Activated naive CD4-positive, alpha-beta T cell treated with anti-CD3 and anti-CD28 coated beads, Interleukin-2, amount 10 ng/mL, durations not matched to agents 7 days and 5 days (primary cell): ENCODE data around the gene ANKRD63.

Source experiments
- CTCF ChIA-PET: fragments of 350-600 bp; sonication (Branson Sonifier 250); formaldehyde crosslinking; loops from one replicate; lab custom pipeline; 2021; ENCODE audit warnings: antibody characterized with exemption; lab: Charles Lee
- DNase-seq: peaks from one replicate; pipeline ENCODE4 v3.0.0-alpha.2; 2020
- H3K27ac Mint-ChIP-seq: one replicate; pipeline ENCODE4 v1.8.0; 2021; ENCODE audit warnings: mild to moderate bottlenecking, moderate library complexity, mixed read lengths
- H3K27me3 Mint-ChIP-seq: one replicate; pipeline ENCODE4 v1.8.0; 2021; ENCODE audit warnings: mild to moderate bottlenecking, mixed read lengths
- H3K36me3 Mint-ChIP-seq: one replicate; pipeline ENCODE4 v1.8.0; 2021; ENCODE audit warnings: mixed read lengths
- H3K4me1 Mint-ChIP-seq: one replicate; pipeline ENCODE4 v1.8.0; 2021; ENCODE audit warnings: mixed read lengths
- H3K4me3 Mint-ChIP-seq: one replicate; pipeline ENCODE4 v1.8.0; 2021; ENCODE audit warnings: mild to moderate bottlenecking, moderate library complexity, mixed read lengths
- H3K9me3 Mint-ChIP-seq: one replicate; pipeline ENCODE4 v1.8.0; 2021; ENCODE audit warnings: mixed read lengths

The ANKRD63 gene

DNA sequence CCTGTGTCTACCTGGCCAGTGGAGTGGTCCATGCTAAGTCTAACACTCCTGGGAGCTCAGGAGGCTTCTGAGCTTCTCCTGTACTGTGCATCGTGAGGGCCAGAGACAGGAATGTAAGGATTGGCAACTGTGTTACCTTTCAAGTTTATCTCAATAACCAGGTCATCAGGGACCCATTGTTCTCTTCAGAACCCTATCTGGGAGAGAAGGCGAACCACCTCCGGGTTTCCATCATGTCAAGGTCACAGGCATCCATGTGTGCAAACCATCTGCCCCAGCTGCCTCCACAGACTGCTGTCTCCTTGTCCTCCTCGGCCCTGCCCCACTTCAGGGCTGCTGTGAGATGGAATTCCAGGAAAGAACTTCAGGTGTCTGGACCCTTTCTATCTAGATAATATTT is 5.9 kb downstream of the ANKRD63 start:
- no peak for DNase-seq
- CTCF ChIA-PET: interaction anchor here (0.6 to 10.8 kb wide), 7 partner anchors 13 to 247 kb away, joined by 3 to 401 read pairs (median 35); partner anchors contain the start of genes CCDC9B and PLCB2
- H3K27ac Mint-ChIP-seq: no peak overlapping the region

DNA sequence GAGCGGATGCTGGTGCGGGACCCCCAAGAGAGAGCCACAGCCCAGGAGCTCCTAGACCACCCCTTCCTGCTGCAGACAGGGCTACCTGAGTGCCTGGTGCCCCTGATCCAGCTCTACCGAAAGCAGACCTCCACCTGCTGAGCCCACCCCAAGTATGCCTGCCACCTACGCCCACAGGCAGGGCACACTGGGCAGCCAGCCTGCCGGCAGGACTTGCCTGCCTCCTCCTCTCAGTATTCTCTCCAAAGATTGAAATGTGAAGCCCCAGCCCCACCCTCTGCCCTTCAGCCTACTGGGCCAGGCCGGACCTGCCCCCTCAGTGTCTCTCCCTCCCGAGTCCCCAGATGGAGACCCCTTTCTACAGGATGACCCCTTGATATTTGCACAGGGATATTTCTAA is 6.9 kb downstream of the ANKRD63 start:
- H3K4me1 Mint-ChIP-seq: peaks cover 4% of the 10 kb centered on the region
- DNase-seq: no peak
- CTCF ChIA-PET: interaction anchor here (1.1 to 10.8 kb wide), 5 partner anchors 33 to 230 kb away, joined by 3 to 401 read pairs (median 172); partner anchors contain the start of genes CCDC9B and PLCB2
- no peak overlapping the region for H3K4me3 Mint-ChIP-seq
- H3K36me3 Mint-ChIP-seq: no peaks in the 10 kb centered on the region
- no peaks in the 10 kb centered on the region for H3K9me3 Mint-ChIP-seq
- peak overlapping the region; percentile 28 for H3K27ac Mint-ChIP-seq
- peaks cover 64% of the 10 kb centered on the region for H3K27me3 Mint-ChIP-seq

More for the DNA sequence above, 5.9 kb downstream of the ANKRD63 start:
- no peaks in the 10 kb centered on the region for H3K9me3 Mint-ChIP-seq
- no peak overlapping the region for H3K4me3 Mint-ChIP-seq
- no peaks in the 10 kb centered on the region for H3K36me3 Mint-ChIP-seq
- H3K27me3 Mint-ChIP-seq: peaks cover 71% of the 10 kb centered on the region
- H3K4me1 Mint-ChIP-seq: peaks cover 7% of the 10 kb centered on the region

DNA sequence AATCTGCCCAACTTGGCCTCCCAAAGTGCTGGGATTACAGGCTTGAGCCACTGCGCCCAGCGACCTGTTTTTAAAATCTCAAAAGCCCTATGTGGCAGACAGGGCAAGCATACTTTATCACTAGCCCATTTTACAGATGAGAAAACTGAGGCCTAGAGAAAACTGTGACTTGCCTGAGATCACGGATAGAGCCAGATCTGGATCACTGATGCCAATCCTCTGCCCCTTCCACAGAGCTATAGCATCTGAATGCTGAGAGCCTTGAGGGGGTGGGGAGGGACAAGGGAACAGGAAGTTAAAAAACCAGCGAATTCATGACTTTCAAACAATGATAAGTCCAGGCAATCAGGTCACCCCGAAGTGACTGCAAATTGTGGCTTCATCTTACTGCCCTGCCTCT is 7.3 kb downstream of the ANKRD63 start:
- H3K27ac Mint-ChIP-seq: no peak overlapping the region

GRCh38 chr15:40274350-40275274 is 8.3 kb downstream of the ANKRD63 start:
- Mint-ChIP-seq H3K9me3 (no peaks in the 10 kb centered on the region), H3K36me3 (no peaks in the 10 kb centered on the region), H3K27me3 (peaks cover 59% of the 10 kb centered on the region)

More for the DNA sequence above, 7.3 kb downstream of the ANKRD63 start:
- no peak for DNase-seq
- Mint-ChIP-seq H3K36me3 (no peaks in the 10 kb centered on the region), H3K9me3 (no peaks in the 10 kb centered on the region), H3K4me1 (peaks cover 4% of the 10 kb centered on the region), H3K27me3 (peaks cover 62% of the 10 kb centered on the region), H3K4me3 (no peak overlapping the region)
- CTCF ChIA-PET: interaction anchor here (1.1 to 10.8 kb wide), 6 partner anchors 10 to 230 kb away, joined by 3 to 401 read pairs (median 137); partner anchors contain the start of genes CCDC9B and PLCB2

GRCh38 chr15:40273428-40273827 is 9.4 kb downstream of the ANKRD63 start:
- DNase-seq: no peak
- H3K27me3 Mint-ChIP-seq: peaks cover 47% of the 10 kb centered on the region
- H3K4me1 Mint-ChIP-seq: peaks cover 4% of the 10 kb centered on the region
- H3K27ac Mint-ChIP-seq: no peak overlapping the region
- CTCF ChIA-PET: interaction anchor here (0.5 to 10.8 kb wide), 34 partner anchors 10 to 850 kb away, joined by 3 to 401 read pairs (median 8); partner anchors contain the start of genes CCDC9B, PAK6, PLCB2 and SRP14
- no peaks in the 10 kb centered on the region for H3K9me3 Mint-ChIP-seq
- no peaks in the 10 kb centered on the region for H3K36me3 Mint-ChIP-seq
- no peak overlapping the region for H3K4me3 Mint-ChIP-seq

More at GRCh38 chr15:40274350-40275274, 8.3 kb downstream of the ANKRD63 start:
- Mint-ChIP-seq H3K4me1 (peaks cover 5% of the 10 kb centered on the region), H3K4me3 (no peak overlapping the region), H3K27ac (peak overlapping the region; percentile 72)
- DNase-seq: peak; percentile 90
- CTCF ChIA-PET: interaction anchor here (0.6 to 10.8 kb wide), 51 partner anchors 9 to 644 kb away, joined by 3 to 401 read pairs (median 4); partner anchors contain the start of genes ANKRD63, CCDC9B, PAK6 and PLCB2

DNA sequence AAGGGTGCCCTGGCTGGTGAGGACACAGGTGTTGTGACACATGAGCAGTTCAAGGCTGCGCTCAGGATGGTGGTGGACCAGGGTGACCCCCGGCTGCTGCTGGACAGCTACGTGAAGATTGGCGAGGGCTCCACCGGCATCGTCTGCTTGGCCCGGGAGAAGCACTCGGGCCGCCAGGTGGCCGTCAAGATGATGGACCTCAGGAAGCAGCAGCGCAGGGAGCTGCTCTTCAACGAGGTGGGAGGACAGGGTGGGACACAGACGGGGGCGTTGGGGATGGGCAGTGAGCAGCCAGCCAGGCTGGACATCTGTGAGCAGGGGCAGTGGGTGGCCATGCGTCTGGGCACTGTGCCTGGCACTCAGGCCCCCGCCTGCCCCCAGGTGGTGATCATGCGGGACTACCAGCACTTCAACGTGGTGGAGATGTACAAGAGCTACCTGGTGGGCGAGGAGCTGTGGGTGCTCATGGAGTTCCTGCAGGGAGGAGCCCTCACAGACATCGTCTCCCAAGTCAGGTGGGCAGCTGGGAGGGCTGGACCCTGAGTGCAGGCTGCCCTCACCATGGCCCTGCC is 10.3 kb downstream of the ANKRD63 start:
- Mint-ChIP-seq H3K36me3 (no peaks in the 10 kb centered on the region), H3K4me3 (no peak overlapping the region), H3K27ac (no peak overlapping the region), H3K4me1 (peaks cover 4% of the 10 kb centered on the region), H3K27me3 (peaks cover 43% of the 10 kb centered on the region), H3K9me3 (no peaks in the 10 kb centered on the region)
- CTCF ChIA-PET: interaction anchor here (0.5 to 10.8 kb wide), 16 partner anchors 9 to 235 kb away, joined by 3 to 401 read pairs (median 8); partner anchors contain the start of genes CCDC9B, PLCB2 and SRP14
- DNase-seq: no peak

GRCh38 chr15:40271685-40272484 is 11.0 kb downstream of the ANKRD63 start:
- Mint-ChIP-seq H3K4me3 (no peak overlapping the region), H3K27me3 (peaks cover 41% of the 10 kb centered on the region), H3K27ac (no peak overlapping the region), H3K9me3 (no peaks in the 10 kb centered on the region), H3K36me3 (no peaks in the 10 kb centered on the region), H3K4me1 (peaks cover 2% of the 10 kb centered on the region)
- DNase-seq: no peak
- CTCF ChIA-PET: interaction anchor here (0.5 to 10.8 kb wide), 8 partner anchors 17 to 226 kb away, joined by 3 to 401 read pairs (median 57); partner anchors contain the start of genes CCDC9B and PLCB2

- no peaks in the 10 kb centered on the region for H3K9me3 Mint-ChIP-seq
Measured at GRCh38 chr15:40270246-40270995, 12.4 kb downstream of the ANKRD63 start.

GRCh38 chr15:40269604-40270003 is 13.3 kb downstream of the ANKRD63 start:
- H3K4me3 Mint-ChIP-seq: no peak overlapping the region
- CTCF ChIA-PET: interaction anchor here (1.1 to 7.7 kb wide), 4 partner anchors 10 to 224 kb away, joined by 3 to 172 read pairs (median 14); no protein-coding TSS in a partner anchor
- H3K36me3 Mint-ChIP-seq: no peaks in the 10 kb centered on the region
- no peak for DNase-seq
- H3K9me3 Mint-ChIP-seq: no peaks in the 10 kb centered on the region
- H3K27ac Mint-ChIP-seq: no peak overlapping the region
- H3K27me3 Mint-ChIP-seq: peaks cover 30% of the 10 kb centered on the region
- H3K4me1 Mint-ChIP-seq: peaks cover 2% of the 10 kb centered on the region

More at GRCh38 chr15:40270246-40270995, 12.4 kb downstream of the ANKRD63 start:
- no peaks in the 10 kb centered on the region for H3K36me3 Mint-ChIP-seq
- CTCF ChIA-PET: interaction anchor here (1.1 to 10.8 kb wide), 5 partner anchors 9 to 224 kb away, joined by 3 to 401 read pairs (median 24); partner anchors contain the start of gene PLCB2
- H3K27me3 Mint-ChIP-seq: peaks cover 31% of the 10 kb centered on the region
- H3K27ac Mint-ChIP-seq: no peak overlapping the region
- DNase-seq: no peak
- no peak overlapping the region for H3K4me3 Mint-ChIP-seq
- H3K4me1 Mint-ChIP-seq: peaks cover 2% of the 10 kb centered on the region

DNA sequence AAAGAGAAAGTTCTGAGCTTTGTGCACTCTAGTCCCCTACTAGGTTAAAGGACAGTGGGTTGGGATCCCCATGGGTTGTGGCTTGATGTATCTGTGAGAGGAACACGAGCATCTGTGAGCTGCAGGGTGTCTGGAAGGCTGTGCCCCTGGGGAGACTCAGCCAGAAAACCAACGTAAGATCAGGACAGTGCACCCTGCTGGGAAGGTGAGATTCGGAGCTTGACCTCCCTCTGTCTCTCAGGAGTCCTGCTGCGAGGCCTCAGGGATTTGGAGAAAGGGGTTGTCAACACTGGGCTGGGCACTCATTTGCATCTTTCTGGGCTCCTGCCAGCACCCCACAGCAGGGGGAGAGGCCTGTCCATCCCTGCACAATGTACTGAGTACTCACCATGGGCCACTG is 15.2 kb downstream of the ANKRD63 start:
- peaks cover 33% of the 10 kb centered on the region for H3K27me3 Mint-ChIP-seq
- no peak for DNase-seq
- CTCF ChIA-PET: interaction anchor here (0.8 to 4.2 kb wide), 4 partner anchors 12 to 227 kb away, joined by 3 to 24 read pairs (median 6); no protein-coding TSS in a partner anchor
- no peak overlapping the region for H3K27ac Mint-ChIP-seq
- H3K4me3 Mint-ChIP-seq: no peak overlapping the region
- no peaks in the 10 kb centered on the region for H3K36me3 Mint-ChIP-seq
- H3K4me1 Mint-ChIP-seq: peaks cover 2% of the 10 kb centered on the region
- no peaks in the 10 kb centered on the region for H3K9me3 Mint-ChIP-seq

DNA sequence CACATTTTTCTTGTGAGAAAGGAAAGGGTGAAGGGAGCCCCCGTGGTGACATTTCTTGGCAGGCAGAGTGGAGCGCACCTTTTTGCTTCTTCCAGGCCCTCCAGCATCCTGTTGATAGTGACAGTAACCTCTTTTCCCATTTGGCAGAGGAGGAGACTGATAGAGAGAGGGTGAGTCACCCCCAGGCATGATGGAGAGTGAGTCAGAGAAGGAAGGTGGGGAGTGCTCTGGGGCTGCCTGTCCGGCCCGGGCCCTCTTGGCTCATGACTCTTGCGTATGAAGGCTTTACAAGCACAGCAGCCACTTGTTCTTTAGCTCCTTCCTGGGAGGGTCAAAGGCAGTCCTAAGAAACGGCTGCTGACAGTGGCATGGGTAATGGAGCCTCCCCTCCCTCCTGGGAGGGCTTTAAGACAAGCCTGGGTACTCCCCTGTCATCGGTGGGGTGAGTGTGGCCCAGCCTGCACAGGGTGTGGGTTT is 16.0 kb downstream of the ANKRD63 start:
- H3K4me1 Mint-ChIP-seq: peaks cover 2% of the 10 kb centered on the region
- CTCF ChIA-PET: interaction anchor here (0.8 to 2.5 kb wide), 4 partner anchors 12 to 221 kb away, joined by 3 to 7 read pairs (median 4); no protein-coding TSS in a partner anchor

DNA sequence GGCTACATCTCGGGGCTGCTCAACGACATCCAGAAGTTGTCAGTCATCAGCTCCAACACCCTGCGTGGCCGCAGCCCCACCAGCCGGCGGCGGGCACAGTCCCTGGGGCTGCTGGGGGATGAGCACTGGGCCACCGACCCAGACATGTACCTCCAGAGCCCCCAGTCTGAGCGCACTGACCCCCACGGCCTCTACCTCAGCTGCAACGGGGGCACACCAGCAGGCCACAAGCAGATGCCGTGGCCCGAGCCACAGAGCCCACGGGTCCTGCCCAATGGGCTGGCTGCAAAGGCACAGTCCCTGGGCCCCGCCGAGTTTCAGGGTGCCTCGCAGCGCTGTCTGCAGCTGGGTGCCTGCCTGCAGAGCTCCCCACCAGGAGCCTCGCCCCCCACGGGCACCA is 17.0 kb downstream of the ANKRD63 start:
- no peak overlapping the region for H3K27ac Mint-ChIP-seq
- H3K36me3 Mint-ChIP-seq: no peaks in the 10 kb centered on the region
- H3K9me3 Mint-ChIP-seq: no peaks in the 10 kb centered on the region
- peaks cover 43% of the 10 kb centered on the region for H3K27me3 Mint-ChIP-seq
- no peak for DNase-seq
- CTCF ChIA-PET: interaction anchor here (1.1 to 5.0 kb wide), 3 partner anchors 8 to 72 kb away, joined by 3 to 35 read pairs (median 7); no protein-coding TSS in a partner anchor
- no peak overlapping the region for H3K4me3 Mint-ChIP-seq
- peaks cover 2% of the 10 kb centered on the region for H3K4me1 Mint-ChIP-seq

More for the DNA sequence above, 16.0 kb downstream of the ANKRD63 start:
- Mint-ChIP-seq H3K4me3 (no peak overlapping the region), H3K27me3 (peaks cover 39% of the 10 kb centered on the region), H3K36me3 (no peaks in the 10 kb centered on the region), H3K27ac (no peak overlapping the region), H3K9me3 (no peaks in the 10 kb centered on the region)
- no peak for DNase-seq
